H9 (cell line): ENCODE measurements around the gene GRAMD1B. TPM values are rescaled to one million over a fixed set of nuclear protein-coding genes. Genes with fewer than 3 reads are reported as not detected.

Source experiments
- DNase-seq: peaks from one replicate; pipeline ENCODE4 v3.0.0-alpha.2; 2017
- H2AFZ ChIP-seq: one replicate; pipeline ENCODE4 v1.6.1; 2013; ENCODE audit warnings: mild to moderate bottlenecking, low read length, control low read depth, moderate library complexity
- H2AK5ac ChIP-seq: 2 replicates; pipeline ENCODE4 v1.6.1; 2013; ENCODE audit warnings: low read length, control low read depth, mixed read lengths; ENCODE audit not compliant: insufficient read length
- H2BK120ac ChIP-seq: one replicate; pipeline ENCODE4 v1.6.1; 2013; ENCODE audit warnings: low read depth, mild to moderate bottlenecking, low read length, control low read depth, inconsistent platforms; ENCODE audit not compliant: poor library complexity, severe bottlenecking
- H2BK12ac ChIP-seq: 2 replicates; pipeline ENCODE4 v1.6.1; 2013; ENCODE audit warnings: low read length, control low read depth, mixed read lengths, low read depth; ENCODE audit not compliant: insufficient read length
- H2BK15ac ChIP-seq: 2 replicates; pipeline ENCODE4 v1.6.1; 2013; ENCODE audit warnings: low read depth, low read length, control low read depth
- H2BK20ac ChIP-seq: one replicate; pipeline ENCODE4 v1.6.1; 2013; ENCODE audit warnings: low read depth, mild to moderate bottlenecking, low read length, control low read depth, inconsistent platforms; ENCODE audit not compliant: poor library complexity, severe bottlenecking
- H2BK5ac ChIP-seq: 2 replicates; pipeline ENCODE4 v1.6.1; 2013; ENCODE audit warnings: low read length, control low read depth, mixed read lengths; ENCODE audit not compliant: insufficient read length
- H3K14ac ChIP-seq: 2 replicates; pipeline ENCODE4 v1.6.1; 2013; ENCODE audit warnings: low read length, control low read depth; ENCODE audit not compliant: insufficient read depth
- H3K18ac ChIP-seq: 2 replicates; pipeline ENCODE4 v1.6.1; 2013; ENCODE audit warnings: low read depth, mild to moderate bottlenecking, mixed read lengths, low read length, control low read depth; ENCODE audit not compliant: insufficient read length
- H3K23ac ChIP-seq: 2 replicates; pipeline ENCODE4 v1.6.1; 2013; ENCODE audit warnings: low read length, control low read depth, mixed read lengths, low read depth; ENCODE audit not compliant: insufficient read length
- H3K23me2 ChIP-seq: 2 replicates; pipeline ENCODE4 v1.6.1; 2013; ENCODE audit warnings: low read depth, mild to moderate bottlenecking, mixed read lengths, low read length, control low read depth; ENCODE audit not compliant: insufficient read length, poor library complexity, severe bottlenecking
- H3K27ac ChIP-seq: 2 replicates; pipeline ENCODE4 v1.5.1; 2013; ENCODE audit warnings: low read length, control low read depth, mixed read lengths, low read depth; ENCODE audit not compliant: insufficient read length
- H3K27me3 ChIP-seq: 2 replicates; pipeline ENCODE4 v1.6.1; 2013; ENCODE audit warnings: low read length, control low read depth, inconsistent platforms; ENCODE audit not compliant: insufficient read depth
- H3K4ac ChIP-seq: 2 replicates; pipeline ENCODE4 v1.6.1; 2013; ENCODE audit warnings: low read depth, mild to moderate bottlenecking, control low read depth, inconsistent platforms, low read length, moderate library complexity
- H3K4me1 ChIP-seq: 2 replicates; pipeline ENCODE4 v1.6.1; 2013; ENCODE audit warnings: low read length, control low read depth, inconsistent platforms; ENCODE audit not compliant: insufficient read depth
- H3K4me2 ChIP-seq: 2 replicates; pipeline ENCODE4 v1.6.1; 2013; ENCODE audit warnings: low read length, control low read depth, mixed read lengths; ENCODE audit not compliant: insufficient read length, insufficient read depth
- H3K56ac ChIP-seq: 2 replicates; pipeline ENCODE4 v1.6.1; 2013; ENCODE audit warnings: low read depth, mild to moderate bottlenecking, mixed read lengths, low read length, control low read depth; ENCODE audit not compliant: insufficient read length
- H3K79me1 ChIP-seq: 2 replicates; pipeline ENCODE4 v1.6.1; 2013; ENCODE audit warnings: low read depth, mild to moderate bottlenecking, moderate library complexity, low read length, control low read depth, inconsistent platforms; ENCODE audit not compliant: insufficient read depth, poor library complexity, severe bottlenecking
- H3K79me2 ChIP-seq: 2 replicates; pipeline ENCODE4 v1.6.1; 2013; ENCODE audit warnings: low read length, control low read depth, inconsistent platforms; ENCODE audit not compliant: insufficient read depth
- H3K9ac ChIP-seq: 2 replicates; pipeline ENCODE4 v1.6.1; 2013; ENCODE audit warnings: low read length, control low read depth, mixed read lengths; ENCODE audit not compliant: insufficient read length; ENCODE audit errors: extremely low read depth
- H3K9me3 ChIP-seq: one replicate; pipeline ENCODE4 v1.6.1; 2013; ENCODE audit warnings: low read depth, low read length, inconsistent platforms; ENCODE audit not compliant: control insufficient read depth
- H3T11ph ChIP-seq: one replicate; pipeline ENCODE4 v1.6.1; 2013; ENCODE audit warnings: mild to moderate bottlenecking, low read length, control low read depth, inconsistent platforms
- H4K20me1 ChIP-seq: one replicate; pipeline ENCODE4 v1.6.1; 2013; ENCODE audit not compliant: control insufficient read depth, insufficient read length, insufficient read depth
- H4K5ac ChIP-seq: 2 replicates; pipeline ENCODE4 v1.6.1; 2013; ENCODE audit warnings: low read depth, mild to moderate bottlenecking, mixed read lengths, low read length, control low read depth; ENCODE audit not compliant: insufficient read length
- H4K8ac ChIP-seq: replicated peaks from 2 replicates; pipeline ENCODE4 v1.6.1; 2013; ENCODE audit warnings: low read length, control low read depth, mixed read lengths, low read depth; ENCODE audit not compliant: insufficient read length
- H4K91ac ChIP-seq: 2 replicates; pipeline ENCODE4 v1.6.1; 2013; ENCODE audit warnings: low read depth, mild to moderate bottlenecking, moderate library complexity, mixed read lengths, low read length, control low read depth; ENCODE audit not compliant: insufficient read length
- H3K27ac Mint-ChIP-seq, 3 experiments: 2 replicates in 2 of 3; 3 replicates in 1 of 3; pipeline ENCODE4 v1.8.0; 2020 to 2021; ENCODE audit warnings: mixed read lengths in 3 of 3, mild to moderate bottlenecking in 1 of 3, moderate library complexity in 1 of 3
- H3K27me3 Mint-ChIP-seq: 2 replicates; pipeline ENCODE4 v1.8.0; 2021; ENCODE audit warnings: low read depth, mild to moderate bottlenecking, moderate library complexity, mixed read lengths
- H3K36me3 Mint-ChIP-seq, 3 experiments: 2 replicates in 2 of 3; 3 replicates in 1 of 3; pipeline ENCODE4 v1.8.0; 2020 to 2021; ENCODE audit warnings: low read depth in 3 of 3, mixed read lengths in 3 of 3; ENCODE audit not compliant: insufficient read depth in 1 of 3
- H3K4me1 Mint-ChIP-seq, 2 experiments: 2 replicates each; pipeline ENCODE4 v1.8.0; 2020; ENCODE audit warnings: mixed read lengths in 2 of 2
- H3K4me3 Mint-ChIP-seq, 2 experiments: 2 replicates in 1 of 2; 3 replicates in 1 of 2; pipeline ENCODE4 v1.8.0; 2020 to 2021; ENCODE audit warnings: mild to moderate bottlenecking in 2 of 2, mixed read lengths in 2 of 2, moderate library complexity in 1 of 2
- H3K9me3 Mint-ChIP-seq, 2 experiments: 2 replicates in 1 of 2; 3 replicates in 1 of 2; pipeline ENCODE4 v1.8.0; 2020; ENCODE audit warnings: mild to moderate bottlenecking in 2 of 2, mixed read lengths in 2 of 2, moderate library complexity in 1 of 2
- CTCF ChIP-seq: fragments of 200-600 bp; sonication (generic); conservative IDR thresholded peaks from 3 replicates; pipeline ENCODE4 v1.8.0; 2021; ENCODE audit warnings: antibody characterized with exemption, mild to moderate bottlenecking
- WGBS: extraction: QIAGEN DNeasy Blood & Tissue Kit; methylation state at CpG from one replicate; pipeline ENCODE4 v1.1.7; 2013; ENCODE audit warnings: missing lambda C conversion rate, low lambda C conversion rate, mixed read lengths; ENCODE audit not compliant: insufficient read length; ENCODE audit errors: extremely low coverage; 5-methylcytosine and 5-hydroxymethylcytosine counted together
- total RNA-seq: library from RNA; stranded (reverse); gene quantifications from 2 replicates; pipeline ENCODE4 v1.2.1, GENCODE V29; 2021

Gene GRAMD1B
- total RNA-seq, 1 experiment from 2014 or later, result 25.9 TPM

- Histone ChIP-seq H2AFZ (no peak overlapping the region), H3K79me2 (no peaks in the 10 kb centered on the region), H3K18ac (no peak overlapping the region), H3K79me1 (no peaks in the 10 kb centered on the region), H4K5ac (no peak overlapping the region), H2BK5ac (no peak overlapping the region), H3K27me3 (no peaks in the 10 kb centered on the region), H2BK120ac (no peak overlapping the region), H3K27ac (no peak overlapping the region), H2BK12ac (no peak overlapping the region), H3T11ph (no peak overlapping the region), H2BK15ac (no peak overlapping the region), H3K9ac (no peak overlapping the region), H3K4me1 (peaks cover 5% of the 10 kb centered on the region; the same call in 1 of the 2 replicates), H3K23me2 (no peaks in the 10 kb centered on the region), H3K4me2 (no peak overlapping the region), H2BK20ac (no peak overlapping the region), H2AK5ac (no peak overlapping the region), H3K4ac (no peak overlapping the region), H3K14ac (no peak overlapping the region; the same call in 1 of the 2 replicates), H3K9me3 (no peaks in the 10 kb centered on the region), H4K91ac (no peak overlapping the region), H4K20me1 (no peaks in the 10 kb centered on the region), H3K56ac (no peak overlapping the region), H3K23ac (no peak overlapping the region), H4K8ac (no peak overlapping the region)
- no peak for TF ChIP-seq CTCF
- Mint-ChIP-seq H3K4me3 (no peak overlapping the region), H3K27me3 (peaks cover 13% of the 10 kb centered on the region), H3K9me3 (no peaks in the 10 kb centered on the region), H3K27ac (no peak overlapping the region), H3K36me3 (no peaks in the 10 kb centered on the region), H3K4me1 (peaks cover 0 to 3% of the 10 kb centered on the region in 2 experiments; a peak in 1 of 4 replicates)
- no CpG with 5 or more reads among the region's 6 CpGs for WGBS
- no peak for DNase-seq
These were observed 36.6 kb upstream of the GRAMD1B start for GRCh38 chr11:123393312-123393927.
